ENCODE data around the gene LRMDA. TPM values are rescaled to one million over a fixed set of nuclear protein-coding genes. Genes with fewer than 3 reads are reported as not detected.

Gene LRMDA
- total and polyA plus RNA-seq, 7 donors, result 2.8 to 22.2 (median 9.0) TPM

DNA sequence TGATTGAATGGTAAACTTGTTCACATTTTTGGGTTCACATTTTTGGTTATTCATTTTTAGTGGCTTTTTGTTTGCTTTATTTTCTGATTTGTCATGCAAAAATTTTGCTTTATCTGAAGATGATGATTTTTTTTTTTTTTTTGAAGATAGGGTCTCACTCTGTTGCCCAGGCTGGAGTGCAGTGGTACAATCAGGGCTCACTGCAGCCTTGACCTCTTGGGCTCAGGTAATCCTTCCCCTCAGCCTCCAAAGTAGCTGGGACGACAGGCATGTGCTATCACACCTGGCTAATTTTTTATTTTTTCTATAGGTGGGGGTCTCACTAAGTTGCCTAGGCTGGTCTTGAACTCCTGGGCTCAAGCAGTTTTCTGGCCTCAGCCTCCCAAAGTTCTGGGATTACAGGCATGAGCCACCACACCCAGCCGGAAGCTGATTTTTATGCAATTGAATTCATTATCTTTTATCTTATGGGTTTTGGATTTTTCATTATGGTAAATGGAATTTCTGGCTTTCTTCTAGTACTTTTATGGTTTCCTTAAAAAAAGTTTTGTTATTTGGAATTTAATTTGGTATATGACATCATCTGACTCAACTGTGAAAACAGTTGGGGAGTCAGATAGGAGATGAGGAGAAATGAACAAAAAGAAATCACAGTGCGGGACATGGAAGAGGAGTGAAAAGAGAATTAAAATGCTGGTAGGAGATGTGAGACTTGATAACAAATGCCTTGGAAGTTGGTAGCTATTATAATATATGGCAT lies 158.7 kb downstream of the LRMDA start:
- 94 to 98% methylated on average over 3 of the region's 3 CpGs for WGBS, 2 donors
- no peaks in the 10 kb centered on the region for H3K36me3 ChIP-seq
- H3K4me3 ChIP-seq, result no peak overlapping the region
- intact Hi-C loops (cut with DNase I), result no loop called here
- no peak overlapping the region for H3K27ac ChIP-seq
- TF ChIP-seq, protein P1, sequence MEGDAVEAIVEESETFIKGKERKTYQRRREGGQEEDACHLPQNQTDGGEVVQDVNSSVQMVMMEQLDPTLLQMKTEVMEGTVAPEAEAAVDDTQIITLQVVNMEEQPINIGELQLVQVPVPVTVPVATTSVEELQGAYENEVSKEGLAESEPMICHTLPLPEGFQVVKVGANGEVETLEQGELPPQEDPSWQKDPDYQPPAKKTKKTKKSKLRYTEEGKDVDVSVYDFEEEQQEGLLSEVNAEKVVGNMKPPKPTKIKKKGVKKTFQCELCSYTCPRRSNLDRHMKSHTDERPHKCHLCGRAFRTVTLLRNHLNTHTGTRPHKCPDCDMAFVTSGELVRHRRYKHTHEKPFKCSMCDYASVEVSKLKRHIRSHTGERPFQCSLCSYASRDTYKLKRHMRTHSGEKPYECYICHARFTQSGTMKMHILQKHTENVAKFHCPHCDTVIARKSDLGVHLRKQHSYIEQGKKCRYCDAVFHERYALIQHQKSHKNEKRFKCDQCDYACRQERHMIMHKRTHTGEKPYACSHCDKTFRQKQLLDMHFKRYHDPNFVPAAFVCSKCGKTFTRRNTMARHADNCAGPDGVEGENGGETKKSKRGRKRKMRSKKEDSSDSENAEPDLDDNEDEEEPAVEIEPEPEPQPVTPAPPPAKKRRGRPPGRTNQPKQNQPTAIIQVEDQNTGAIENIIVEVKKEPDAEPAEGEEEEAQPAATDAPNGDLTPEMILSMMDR (IDR thresholded peaks at IDR 0.05), result no peak
- TF ChIP-seq EP300 (IDR thresholded peaks at IDR 0.05) (no peak), POLR2AphosphoS5 (IDR thresholded peaks at IDR 0.05) (no peak), POLR2A (IDR thresholded peaks at IDR 0.05) (no peak)
- peaks cover 0 to 17% (median 12%) of the 10 kb centered on the region in 4 donors for H3K4me1 ChIP-seq
- no peaks in the 10 kb centered on the region for H3K9me3 ChIP-seq
- H3K27me3 ChIP-seq, result no peaks in the 10 kb centered on the region
- DNase-seq, result no peak

GRCh38 chr10:75592151-75592787 lies 160.8 kb downstream of the LRMDA start:
- Histone ChIP-seq H3K27ac (peak overlapping the region in 1 of 4 donors; percentile 7), H3K36me3 (no peaks in the 10 kb centered on the region), H3K27me3 (no peaks in the 10 kb centered on the region), H3K9me3 (no peaks in the 10 kb centered on the region), H3K4me3 (peak overlapping the region in 2 of 4 donors; percentile 6 to 25), H3K4me1 (peaks cover 0 to 17% (median 12%) of the 10 kb centered on the region in 4 donors)
- 88 to 89% methylated on average over 31 of the region's 31 CpGs for WGBS, 2 donors
- DNase-seq, result no peak
- intact Hi-C loops (cut with DNase I), result no loop called here
- TF ChIP-seq POLR2AphosphoS5 (IDR thresholded peaks at IDR 0.05), result no peak
- no peak for TF ChIP-seq POLR2A (IDR thresholded peaks at IDR 0.05)
- no peak for TF ChIP-seq EP300 (IDR thresholded peaks at IDR 0.05)

DNA sequence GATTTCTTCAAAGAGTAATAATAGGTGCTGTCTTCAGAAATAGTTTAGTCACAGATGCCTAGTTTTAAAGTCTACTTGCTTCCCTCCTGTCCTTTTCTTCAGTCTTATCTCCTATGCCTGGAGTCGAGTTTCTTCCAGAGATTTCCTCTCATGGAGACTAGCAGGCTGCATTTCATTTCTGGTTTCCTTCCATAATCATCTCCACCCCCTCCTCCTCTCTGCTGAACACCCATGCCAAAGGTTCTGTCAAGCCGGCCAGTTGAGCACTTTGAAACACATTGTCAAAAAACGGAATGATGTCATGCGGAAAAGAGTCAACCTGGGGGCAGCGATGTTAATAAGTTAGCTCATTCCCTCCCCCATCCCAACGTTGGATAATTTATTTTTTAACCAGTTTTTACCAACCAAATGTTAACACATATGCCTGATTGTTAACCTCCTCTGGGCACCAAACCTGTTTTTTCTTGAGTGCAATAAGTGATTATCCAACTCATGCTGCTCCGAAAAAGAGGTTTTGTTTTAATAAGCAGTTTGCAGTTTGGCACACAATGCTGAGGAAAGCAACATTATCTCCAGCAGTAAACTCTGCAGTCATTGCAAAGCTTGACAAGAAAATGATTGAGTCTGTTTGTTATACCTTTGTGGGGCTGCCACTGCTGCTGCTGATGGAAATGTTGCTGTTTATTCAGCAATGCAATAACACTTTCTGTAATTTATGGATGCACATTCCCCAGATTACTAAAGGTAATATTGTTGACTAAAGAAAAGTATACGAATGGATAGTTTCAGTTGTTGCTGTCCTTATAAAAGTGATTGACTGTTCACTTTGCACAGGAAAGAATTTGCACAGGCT lies 161.6 kb downstream of the LRMDA start:
- H3K4me3 ChIP-seq, result peak overlapping the region in 2 of 4 donors; percentile 6 to 25

DNA sequence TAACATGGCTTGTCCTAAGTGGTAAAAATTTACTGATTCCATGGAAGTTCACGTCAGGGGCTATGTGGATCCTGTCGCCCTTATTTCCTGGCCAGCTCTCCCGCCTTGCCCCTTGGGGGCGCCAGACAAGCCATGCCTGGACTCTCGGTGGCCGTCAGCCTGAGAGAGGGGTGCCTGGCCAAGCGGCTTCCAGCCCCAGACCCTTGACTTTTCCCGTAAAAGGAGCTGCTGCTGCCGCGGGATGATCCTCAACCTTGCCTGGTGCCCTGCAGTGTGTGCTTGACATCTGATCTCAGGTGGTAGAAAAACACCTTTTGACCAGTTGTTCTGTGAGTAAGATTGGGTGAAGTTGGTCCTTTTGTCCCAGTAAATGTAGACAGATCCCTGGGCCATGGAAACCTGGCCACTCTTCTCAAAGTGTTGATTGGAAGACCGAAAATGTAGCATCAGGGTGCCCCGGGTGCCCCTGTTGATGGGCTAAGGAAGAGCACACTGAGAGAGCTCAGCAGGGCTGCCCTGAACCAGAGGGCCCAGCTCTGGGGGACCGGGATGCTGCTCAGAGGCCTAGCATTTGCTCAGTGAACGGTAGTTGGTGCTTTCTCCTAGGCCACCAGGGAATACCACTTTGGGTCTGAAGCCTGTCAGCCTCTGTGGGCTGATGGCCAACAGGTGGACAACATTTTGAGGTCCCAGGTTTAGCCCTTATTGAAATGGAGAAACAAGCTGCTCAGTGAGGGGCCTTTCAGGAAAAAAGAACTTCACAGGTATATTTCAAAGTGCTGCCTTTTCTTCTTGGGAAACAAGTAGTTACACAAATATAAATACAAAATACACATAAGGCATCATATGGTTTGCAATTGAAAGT lies 162.5 kb downstream of the LRMDA start:
- DNase-seq, result no peak
- Histone ChIP-seq H3K4me1 (peaks cover 0 to 17% (median 12%) of the 10 kb centered on the region in 4 donors), H3K27me3 (no peaks in the 10 kb centered on the region), H3K36me3 (no peaks in the 10 kb centered on the region), H3K9me3 (no peaks in the 10 kb centered on the region), H3K4me3 (no peak overlapping the region), H3K27ac (no peak overlapping the region)
- intact Hi-C loops (cut with DNase I), result no loop called here
- 81 to 89% methylated on average over 14 of the region's 14 CpGs for WGBS, 2 donors
- TF ChIP-seq, protein P1 (IDR thresholded peaks at IDR 0.05), result no peak
- TF ChIP-seq POLR2A (IDR thresholded peaks at IDR 0.05) (no peak), EP300 (IDR thresholded peaks at IDR 0.05) (no peak), POLR2AphosphoS5 (IDR thresholded peaks at IDR 0.05) (no peak)

More for the DNA sequence above, 161.6 kb downstream of the LRMDA start:
- DNase-seq, result no peak
- no peak for TF ChIP-seq EP300 (IDR thresholded peaks at IDR 0.05)
- Histone ChIP-seq H3K27ac (peak overlapping the region in 1 of 4 donors; percentile 7), H3K9me3 (no peaks in the 10 kb centered on the region), H3K36me3 (no peaks in the 10 kb centered on the region), H3K27me3 (no peaks in the 10 kb centered on the region), H3K4me1 (peaks cover 0 to 17% (median 12%) of the 10 kb centered on the region in 4 donors)
- 63 to 72% methylated on average over 8 of the region's 8 CpGs for WGBS, 2 donors
- intact Hi-C loops (cut with DNase I), result no loop called here

Data from sigmoid colon (tissue), 7 donors.